ENCODE measurements around the gene PPIA. TPM values are rescaled to one million over a fixed set of nuclear protein-coding genes. Genes with fewer than 3 reads are reported as not detected.
"Not testable (repeated sequence)": the region's sequence is repeated elsewhere in the genome, so short reads cannot be mapped to it uniquely, and the experiment has no call there.

PPIA gene
- total and polyA plus RNA-seq, 8 donors: 218 to 3,648 (median 1,077) TPM

DNA sequence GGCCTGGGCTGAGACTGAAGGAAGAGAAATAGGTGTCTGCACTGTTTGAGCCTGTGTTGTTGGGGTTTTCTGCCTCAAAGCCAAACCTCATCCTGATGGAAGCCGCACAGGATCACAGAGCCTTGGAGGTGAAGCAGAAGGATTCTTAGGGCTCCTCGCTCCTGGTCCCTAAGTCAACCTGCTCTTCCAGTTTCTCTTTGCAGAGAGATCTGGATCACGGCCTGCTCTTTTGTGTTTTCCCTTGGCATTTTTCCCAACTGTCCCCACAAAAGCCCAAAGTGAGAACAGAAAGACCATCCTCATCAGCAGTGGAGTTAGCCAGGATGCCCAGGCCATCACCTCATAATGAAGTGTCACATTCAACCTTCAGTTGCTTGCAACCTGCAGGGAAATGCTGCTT, 20.3 kb upstream of the PPIA start:
- intact Hi-C loops (cut with DNase I; ENCODE audit: low total_unique reads): no loop called here
- WGBS, 5 donors: 28 to 69% (median 37%) methylated on average over 3 of the region's 3 CpGs
- H3K36me3 ChIP-seq: no peaks in the 10 kb centered on the region

DNA sequence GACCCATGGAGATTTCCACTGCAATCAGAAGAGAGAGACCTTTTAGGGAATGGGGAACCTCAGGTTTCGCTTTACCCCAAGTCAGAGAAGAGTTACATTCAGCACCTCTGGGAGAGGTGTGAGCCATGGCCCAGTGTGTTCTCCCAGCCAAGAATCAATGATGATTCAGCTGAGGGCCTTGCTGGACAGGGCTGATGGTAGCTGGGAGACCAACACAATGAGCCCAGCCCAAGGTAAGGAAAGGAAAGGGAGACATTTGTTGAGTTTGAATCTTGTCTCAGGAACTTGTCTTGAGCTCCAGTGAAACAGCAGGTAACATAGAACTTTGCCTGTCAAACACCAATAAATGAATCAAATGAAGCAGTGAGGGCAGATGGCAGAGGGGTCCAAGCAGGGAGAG, 14.0 kb upstream of the PPIA start:
- intact Hi-C loops (cut with DNase I; ENCODE audit: low total_unique reads): no loop called here
- H3K9me3 ChIP-seq: peaks cover 0 to 8% (median 4%) of the 10 kb centered on the region in 4 donors
- no peaks in the 10 kb centered on the region for H3K4me1 ChIP-seq
- no peaks in the 10 kb centered on the region for H3K27me3 ChIP-seq
- no peak overlapping the region for H3K27ac ChIP-seq
- TF ChIP-seq, protein P1, sequence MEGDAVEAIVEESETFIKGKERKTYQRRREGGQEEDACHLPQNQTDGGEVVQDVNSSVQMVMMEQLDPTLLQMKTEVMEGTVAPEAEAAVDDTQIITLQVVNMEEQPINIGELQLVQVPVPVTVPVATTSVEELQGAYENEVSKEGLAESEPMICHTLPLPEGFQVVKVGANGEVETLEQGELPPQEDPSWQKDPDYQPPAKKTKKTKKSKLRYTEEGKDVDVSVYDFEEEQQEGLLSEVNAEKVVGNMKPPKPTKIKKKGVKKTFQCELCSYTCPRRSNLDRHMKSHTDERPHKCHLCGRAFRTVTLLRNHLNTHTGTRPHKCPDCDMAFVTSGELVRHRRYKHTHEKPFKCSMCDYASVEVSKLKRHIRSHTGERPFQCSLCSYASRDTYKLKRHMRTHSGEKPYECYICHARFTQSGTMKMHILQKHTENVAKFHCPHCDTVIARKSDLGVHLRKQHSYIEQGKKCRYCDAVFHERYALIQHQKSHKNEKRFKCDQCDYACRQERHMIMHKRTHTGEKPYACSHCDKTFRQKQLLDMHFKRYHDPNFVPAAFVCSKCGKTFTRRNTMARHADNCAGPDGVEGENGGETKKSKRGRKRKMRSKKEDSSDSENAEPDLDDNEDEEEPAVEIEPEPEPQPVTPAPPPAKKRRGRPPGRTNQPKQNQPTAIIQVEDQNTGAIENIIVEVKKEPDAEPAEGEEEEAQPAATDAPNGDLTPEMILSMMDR (IDR thresholded peaks at IDR 0.05): no peak
- TF ChIP-seq POLR2AphosphoS5 (IDR thresholded peaks at IDR 0.05) (no peak), POLR2A (IDR thresholded peaks at IDR 0.05) (no peak), EP300 (IDR thresholded peaks at IDR 0.05) (no peak)
- no peak overlapping the region for H3K4me3 ChIP-seq
- no peaks in the 10 kb centered on the region for H3K36me3 ChIP-seq
- 95 to 100% (median 100%) methylated on average over 1 of the region's 1 CpG for WGBS, 5 donors
- DNase-seq: no peak

More for the DNA sequence above, 20.3 kb upstream of the PPIA start:
- no peaks in the 10 kb centered on the region for H3K9me3 ChIP-seq
- H3K4me3 ChIP-seq: no peak overlapping the region
- TF ChIP-seq POLR2A (IDR thresholded peaks at IDR 0.05) (no peak), EP300 (IDR thresholded peaks at IDR 0.05) (no peak), POLR2AphosphoS5 (IDR thresholded peaks at IDR 0.05) (no peak)
- TF ChIP-seq, protein P1 (IDR thresholded peaks at IDR 0.05): no peak
- H3K27me3 ChIP-seq: no peaks in the 10 kb centered on the region
- no peak overlapping the region for H3K27ac ChIP-seq
- no peaks in the 10 kb centered on the region for H3K4me1 ChIP-seq
- DNase-seq: no peak

DNA sequence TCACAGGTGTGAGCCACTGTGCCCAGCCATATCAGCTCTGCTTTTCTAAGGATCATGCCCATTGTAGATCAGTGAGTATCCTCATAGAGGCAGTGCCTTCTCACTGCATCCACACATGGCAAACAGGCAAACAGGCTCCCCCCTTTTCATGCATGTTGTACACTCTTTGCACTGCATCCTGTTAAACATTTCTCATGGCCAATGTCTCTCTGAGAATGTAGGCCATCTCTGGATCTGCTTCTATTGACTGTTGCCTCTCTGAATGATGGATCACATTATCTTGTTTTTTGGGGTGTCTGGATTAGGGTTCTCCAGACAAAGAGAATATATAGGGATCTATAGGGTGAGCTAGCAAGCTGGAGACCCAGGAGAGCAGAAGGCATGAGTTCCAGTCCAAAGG, 13.1 kb upstream of the PPIA start:
- H3K4me3 ChIP-seq: no peak overlapping the region
- intact Hi-C loops (cut with DNase I; ENCODE audit: low total_unique reads): no loop called here
- no peaks in the 10 kb centered on the region for H3K4me1 ChIP-seq
- H3K27ac ChIP-seq: no peak overlapping the region
- TF ChIP-seq, protein P1 (IDR thresholded peaks at IDR 0.05): no peak
- no peak for TF ChIP-seq POLR2A (IDR thresholded peaks at IDR 0.05)
- TF ChIP-seq EP300 (IDR thresholded peaks at IDR 0.05): no peak
- TF ChIP-seq POLR2AphosphoS5 (IDR thresholded peaks at IDR 0.05): no peak
- no peaks in the 10 kb centered on the region for H3K36me3 ChIP-seq
- peaks cover 0 to 8% (median 4%) of the 10 kb centered on the region in 4 donors for H3K9me3 ChIP-seq
- no peak for DNase-seq
- H3K27me3 ChIP-seq: no peaks in the 10 kb centered on the region

DNA sequence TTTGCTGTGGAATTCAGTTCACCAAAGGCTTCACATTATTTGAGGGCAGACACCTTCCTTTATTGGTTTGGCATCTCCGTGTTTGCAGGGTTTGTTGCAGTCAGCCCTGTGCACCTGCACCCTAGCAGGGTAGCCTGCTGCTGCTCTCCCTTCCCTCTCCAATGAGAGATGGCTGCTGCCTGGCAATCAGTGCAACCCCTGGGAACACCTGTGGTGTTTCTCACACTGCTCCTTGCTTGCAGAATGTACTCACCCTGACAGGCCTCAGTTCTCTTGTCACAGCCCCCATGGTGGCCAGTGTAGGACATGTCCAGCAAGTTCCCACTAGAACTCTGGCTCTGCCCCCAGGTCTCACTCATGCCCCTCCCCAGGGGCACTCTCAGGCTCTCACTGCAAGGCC, 12.1 kb upstream of the PPIA start:
- TF ChIP-seq, protein P1 (IDR thresholded peaks at IDR 0.05): no peak
- TF ChIP-seq POLR2AphosphoS5 (IDR thresholded peaks at IDR 0.05): no peak
- no peak for TF ChIP-seq POLR2A (IDR thresholded peaks at IDR 0.05)
- no peak for TF ChIP-seq EP300 (IDR thresholded peaks at IDR 0.05)
- DNase-seq: no peak
- Histone ChIP-seq H3K27me3 (no peaks in the 10 kb centered on the region), H3K4me1 (no peaks in the 10 kb centered on the region), H3K27ac (no peak overlapping the region), H3K4me3 (no peak overlapping the region), H3K9me3 (peaks cover 0 to 8% (median 4%) of the 10 kb centered on the region in 4 donors), H3K36me3 (no peaks in the 10 kb centered on the region)
- WGBS, 5 donors: 60 to 87% (median 73%) methylated on average over 1 of the region's 1 CpG
- intact Hi-C loops (cut with DNase I; ENCODE audit: low total_unique reads): no loop called here

DNA sequence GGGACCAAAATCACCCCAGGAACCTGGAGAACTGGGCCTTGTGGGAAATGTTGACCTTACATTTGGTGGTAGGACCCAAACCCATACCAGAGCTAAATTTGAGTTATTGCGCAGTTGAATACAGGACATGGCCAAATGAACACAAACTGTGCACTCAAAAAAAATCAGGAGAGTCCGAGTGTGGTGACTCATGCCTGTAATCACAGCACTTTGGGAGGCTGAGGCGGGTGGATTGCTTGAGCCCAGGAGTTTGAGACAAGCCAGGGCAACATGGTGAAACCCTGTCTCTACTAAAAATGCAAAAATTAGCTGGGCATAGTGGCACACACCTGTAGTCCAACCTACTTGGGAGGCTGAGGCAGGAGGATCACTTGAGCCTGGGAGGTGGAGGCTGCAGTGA, 11.3 kb upstream of the PPIA start:
- H3K36me3 ChIP-seq; DNase-seq; H3K4me1 ChIP-seq; H3K27ac ChIP-seq; H3K27me3 ChIP-seq; intact Hi-C loops (cut with DNase I; ENCODE audit: low total_unique reads); H3K9me3 ChIP-seq; H3K4me3 ChIP-seq: not testable (repeated sequence)
- 85 to 96% (median 88%) methylated on average over 3 of the region's 3 CpGs for WGBS, 5 donors
